Measurements from ENCODE around the gene TMEM115. TPM values are rescaled to one million over a fixed set of nuclear protein-coding genes. Genes with fewer than 3 reads are reported as not detected.

TMEM115 gene
- 43.2 and 44.7 TPM in 2 replicates for total RNA-seq
- polyA plus RNA-seq, result 65.5 and 90.1 TPM in 2 replicates
- polyA plus RNA-seq (2011; cell fraction: cytosol; rRNA removed), result 42.2 and 49.0 TPM in 2 replicates
- 23.7 and 24.7 TPM in 2 replicates for polyA plus RNA-seq (2011; cell fraction: nucleus; rRNA removed)
- 27.7 and 28.8 TPM in 2 replicates for polyA plus RNA-seq (2012)
- 45.9 and 53.4 TPM in 2 replicates for polyA minus RNA-seq
- polyA minus RNA-seq (2011; cell fraction: cytosol; rRNA and poly(A)+ RNA removed), result 25.6 TPM
- 16.8 and 19.9 TPM in 2 replicates for polyA minus RNA-seq (2011; cell fraction: nucleus; rRNA and poly(A)+ RNA removed)
- percentile 67 among the genes with signal in this experiment for Bru-seq, nascent RNA
- percentile 75 among the genes with signal in this experiment for BruChase-seq, experiment 1, labeled RNA remaining after a 6-hour chase
- BruChase-seq, experiment 2, labeled RNA remaining after a 2-hour chase, result percentile 85 among the genes with signal in this experiment
- long read RNA-seq, transcript TMEM115-201 (2 exons, 2,197 nt), result major isoform, 140 of 144 reads
- long read RNA-seq, partial matches to known transcripts, result 0 of 144 reads
- long read RNA-seq, other reads (novel, unspliced or antisense), result 4 of 144 reads

GRCh38 chr3:50358911-50359759 is at the start of gene TMEM115:
TSS of gene TMEM115 (minus strand) at chr3:50359521. CDS start at chr3:50359063, 458 bp downstream.
- Histone ChIP-seq H3K4me2 (ENCODE audit: insufficient read depth, low read length) (peak within 1 kb of the TSS; percentile 90), H3K36me3 (ENCODE audit: control insufficient read depth in 2 of 2, extremely low read depth in 1 of 2, insufficient read depth in 2 of 2, low read length in 2 of 2) (peaks cover 0 to 15% of the 10 kb centered on the region in 2 experiments), H2AFZ (ENCODE audit: low read depth, low read length) (peak within 1 kb of the TSS; percentile 75), H3K27ac (ENCODE audit: insufficient read depth, low read depth, low read length) (peak within 1 kb of the TSS; percentile 52), H3K4me1 (ENCODE audit: control insufficient read depth, extremely low read depth, insufficient read depth, low read length) (peaks cover 31% of the 10 kb centered on the region), H3K9me3 (replicated peaks; ENCODE audit: control insufficient read depth, insufficient read depth, low read length) (no peaks in the 10 kb centered on the region), H4K20me1 (replicated peaks; ENCODE audit: control insufficient read depth, extremely low read depth, insufficient read depth, low read length) (peaks cover 6% of the 10 kb centered on the region), H3K27me3 (ENCODE audit: control insufficient read depth in 2 of 2, insufficient read depth in 2 of 2, low read length in 2 of 2) (no peaks in the 10 kb centered on the region), H3K79me2 (ENCODE audit: control insufficient read depth, insufficient read depth, low read length) (peaks cover 43% of the 10 kb centered on the region), H3K9ac (replicated peaks; ENCODE audit: extremely low read depth, insufficient read depth, low read length) (peak within 1 kb of the TSS; percentile 72), H3K9me1 (replicated peaks; ENCODE audit: control insufficient read depth, extremely low read depth, insufficient read depth, low read length) (no peaks in the 10 kb centered on the region), H3K4me3 (replicated peaks in 1 of 3; ENCODE audit: insufficient read depth in 1 of 3, low read depth in 1 of 3, low read length in 3 of 3) (peak within 1 kb of the TSS; percentile 26 to 83 (median 63))
- POLR2A ChIA-PET, result no interaction called here
- DNase-seq (ENCODE audit: low read depth, low spot score) (peak; percentile 98), FAIRE-seq (peak; percentile 99)
- intact Hi-C loops (cut with micrococcal nuclease) (loop anchor here (1.0 to 5.0 kb wide), 4 partner anchors 8 to 1033 kb away; partner anchors contain the start of genes HEMK1, HYAL3, NAA80 and RBM15B), dilution Hi-C loops (cut with MboI; ENCODE audit: extremely low pct_ligation_motif_present, low sequenced_read_pairs) (no loop called here)
- TF ChIP-seq FOS (IDR thresholded peaks at IDR 0.05; ENCODE audit: borderline replicate concordance, insufficient read depth, low read length), result no peak
- TF ChIP-seq MAX (IDR thresholded peaks at IDR 0.05; ENCODE audit: insufficient read depth, insufficient read length), result no peak
- TF ChIP-seq POLR2A (IDR thresholded peaks at IDR 0.05; ENCODE audit: low read depth, low read length), result peak; percentile 85
- TF ChIP-seq CTCF (IDR thresholded peaks at IDR 0.05; ENCODE audit: extremely low read depth in 1 of 2, insufficient read depth in 1 of 2, low read depth in 1 of 2, low read length in 2 of 2), result no peak
- no peak for TF ChIP-seq GATA2 (IDR thresholded peaks at IDR 0.05; ENCODE audit: insufficient read depth, insufficient read length, low read depth, low read length)
- peak; percentile 73 for TF ChIP-seq POLR2AphosphoS5 (IDR thresholded peaks at IDR 0.05; ENCODE audit: insufficient read depth, low read depth, low read length)
- BruUV-seq (replicated peaks), result TSS peak; percentile 41
- CTCF ChIA-PET, result interaction anchor here (1.6 kb wide), 1 partner anchor 8 kb away, joined by 4 read pairs; the partner anchor contains the start of genes CYB561D2 and NPRL2
